OCI-M2 (cell line): ENCODE measurements around the gene COQ8B.

ENCODE experiments used
- DNase-seq: peaks from one replicate; lab custom pipeline; 2025; ENCODE audit not compliant: unreplicated experiment; lab: John Stamatoyannopoulos, UW

Gene COQ8B

DNA sequence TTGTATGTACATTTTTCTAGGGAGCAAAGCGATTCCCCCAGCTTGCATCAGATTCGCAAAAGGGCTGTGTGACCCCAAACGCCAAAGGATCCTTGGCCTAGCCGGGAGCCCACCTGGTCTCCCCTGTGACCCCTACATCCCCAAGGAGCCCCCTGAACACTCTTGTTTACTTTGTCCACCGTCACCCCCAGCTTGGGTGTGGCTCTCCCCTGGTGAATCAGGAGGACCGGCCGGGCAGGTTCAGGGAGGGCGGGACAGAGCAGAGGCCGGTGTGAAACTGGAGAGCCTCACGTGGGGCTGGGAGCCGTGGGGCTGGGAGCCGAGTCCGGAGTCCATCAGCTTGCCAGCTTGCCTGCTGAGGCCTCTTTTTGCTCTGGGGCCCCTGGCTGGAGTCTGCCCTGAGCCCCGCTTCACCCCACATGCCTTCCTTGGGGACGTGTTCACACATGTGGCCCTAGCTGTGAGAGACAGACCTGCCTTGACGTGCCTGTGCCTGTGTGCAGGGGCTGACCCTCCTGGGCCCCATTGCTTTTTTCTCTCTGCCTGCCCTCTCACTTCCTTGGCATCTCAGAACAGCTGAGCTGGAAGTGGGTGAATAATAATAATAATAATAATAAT, 2.2 kb upstream of the COQ8B start:
- DNase-seq, result no peak

DNA sequence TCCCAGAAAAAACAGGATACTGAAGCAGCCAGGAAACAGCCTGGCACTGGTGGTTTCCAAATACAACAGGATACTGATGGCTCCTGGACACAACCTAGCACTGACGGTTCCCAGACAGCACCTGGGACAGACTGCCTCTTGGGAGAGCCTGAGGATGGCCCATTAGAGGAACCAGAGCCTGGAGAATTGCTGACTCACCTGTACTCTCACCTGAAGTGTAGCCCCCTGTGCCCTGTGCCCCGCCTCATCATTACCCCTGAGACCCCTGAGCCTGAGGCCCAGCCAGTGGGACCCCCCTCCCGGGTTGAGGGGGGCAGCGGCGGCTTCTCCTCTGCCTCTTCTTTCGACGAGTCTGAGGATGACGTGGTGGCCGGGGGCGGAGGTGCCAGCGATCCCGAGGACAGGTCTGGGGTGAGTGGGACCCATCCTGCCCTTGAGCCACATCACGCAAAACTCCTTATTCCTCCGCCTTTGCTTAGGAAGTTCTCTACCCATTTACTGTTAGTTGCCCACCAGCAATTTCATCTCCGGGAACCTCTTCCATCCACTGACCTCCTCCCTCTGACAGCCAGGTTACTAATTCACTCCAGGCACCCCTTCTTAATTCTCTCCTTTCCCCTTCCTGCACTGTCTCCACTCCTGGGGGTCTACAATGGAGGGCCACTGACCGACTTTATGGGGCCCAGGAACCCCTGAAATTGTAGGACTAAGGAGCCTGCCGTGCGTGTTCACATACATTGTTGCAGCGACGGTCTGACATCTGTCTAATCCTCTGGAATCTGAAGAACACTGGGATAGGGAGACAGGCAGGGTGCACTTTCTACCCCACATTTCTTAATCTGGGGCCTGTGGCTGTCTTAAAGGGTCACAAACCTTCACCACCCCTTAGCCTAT, 1.4 kb upstream of the COQ8B start:
- no peak for DNase-seq

DNA sequence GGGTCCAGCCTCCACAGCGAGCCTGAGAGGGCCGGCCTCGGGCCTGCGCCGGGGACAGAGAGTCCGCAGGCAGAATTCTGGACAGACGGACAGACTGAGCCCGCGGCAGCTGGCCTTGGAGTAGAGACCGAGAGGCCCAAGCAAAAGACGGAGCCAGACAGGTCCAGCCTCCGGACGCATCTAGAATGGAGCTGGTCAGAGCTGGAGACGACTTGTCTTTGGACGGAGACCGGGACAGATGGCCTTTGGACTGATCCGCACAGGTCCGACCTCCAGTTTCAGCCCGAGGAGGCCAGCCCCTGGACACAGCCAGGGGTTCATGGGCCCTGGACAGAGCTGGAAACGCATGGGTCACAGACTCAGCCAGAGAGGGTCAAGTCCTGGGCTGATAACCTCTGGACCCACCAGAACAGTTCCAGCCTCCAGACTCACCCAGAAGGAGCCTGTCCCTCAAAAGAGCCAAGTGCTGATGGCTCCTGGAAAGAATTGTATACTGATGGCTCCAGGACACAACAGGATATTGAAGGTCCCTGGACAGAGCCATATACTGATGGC, 716 bp upstream of the COQ8B start:
- DNase-seq, result no peak

DNA sequence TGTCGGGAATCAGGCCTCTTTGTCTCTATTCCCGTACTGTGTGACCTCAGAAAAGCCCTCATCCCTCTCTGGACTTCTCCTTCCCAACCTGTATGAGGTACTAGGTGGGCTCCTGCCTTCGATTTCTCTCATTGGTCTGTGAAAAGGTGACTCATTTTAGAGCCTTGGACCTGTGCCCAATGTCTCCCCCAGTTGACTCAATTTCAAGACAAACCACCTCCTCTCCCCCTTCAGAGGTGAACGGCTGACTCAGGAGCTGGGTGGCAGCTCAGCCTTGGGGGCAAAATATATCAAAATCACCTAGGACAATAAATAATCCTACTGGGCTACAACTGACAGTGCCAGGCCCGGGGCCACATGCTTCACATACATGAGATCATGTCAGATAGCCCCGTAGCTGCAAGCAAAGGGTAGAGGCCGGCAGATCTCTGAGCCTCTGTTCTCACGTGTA, 630 bp downstream of the COQ8B start:
- no peak for DNase-seq

DNA sequence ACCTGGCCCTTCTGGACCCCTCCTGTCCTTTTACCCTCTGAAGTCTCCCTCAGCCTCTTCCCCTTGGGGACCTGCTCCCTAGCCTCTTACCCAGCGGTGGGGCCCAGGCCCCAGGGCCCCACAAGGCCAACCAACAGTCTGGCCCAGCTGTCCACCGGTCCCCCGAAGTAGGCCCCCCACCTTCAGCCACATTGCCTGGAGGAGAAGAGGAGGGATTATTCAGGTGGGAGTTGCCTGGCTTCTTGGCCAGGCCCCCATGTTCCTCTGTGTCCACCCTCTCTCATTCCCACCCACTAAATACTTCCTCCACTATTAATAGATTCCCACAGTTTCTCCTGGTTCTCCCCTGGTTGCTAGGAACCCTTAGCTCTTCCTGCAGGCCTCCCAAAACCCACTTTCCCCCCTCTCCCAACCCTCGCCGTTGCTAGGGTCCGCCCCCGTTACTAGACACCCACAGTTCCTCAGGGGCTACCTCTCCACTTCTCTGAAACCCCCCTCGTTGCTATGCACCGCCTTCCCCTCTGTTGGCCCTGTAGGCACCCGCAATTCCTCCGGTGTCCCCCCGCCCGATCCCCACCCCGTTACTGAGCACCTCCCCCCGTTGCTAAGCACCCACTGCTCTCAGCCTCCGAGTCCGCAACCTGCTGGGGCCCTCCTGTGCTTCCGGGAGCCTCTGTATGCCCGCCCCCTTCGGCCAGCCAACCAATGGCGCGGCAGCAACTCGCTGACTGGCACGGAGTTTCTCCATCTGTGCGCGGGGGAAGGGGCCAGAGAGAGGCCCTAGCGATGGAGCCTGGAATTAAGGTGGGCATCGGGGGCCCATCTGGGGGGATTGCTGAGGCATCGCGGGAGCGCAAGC, 2.0 kb downstream of the COQ8B start:
- peak; percentile 61 for DNase-seq

DNA sequence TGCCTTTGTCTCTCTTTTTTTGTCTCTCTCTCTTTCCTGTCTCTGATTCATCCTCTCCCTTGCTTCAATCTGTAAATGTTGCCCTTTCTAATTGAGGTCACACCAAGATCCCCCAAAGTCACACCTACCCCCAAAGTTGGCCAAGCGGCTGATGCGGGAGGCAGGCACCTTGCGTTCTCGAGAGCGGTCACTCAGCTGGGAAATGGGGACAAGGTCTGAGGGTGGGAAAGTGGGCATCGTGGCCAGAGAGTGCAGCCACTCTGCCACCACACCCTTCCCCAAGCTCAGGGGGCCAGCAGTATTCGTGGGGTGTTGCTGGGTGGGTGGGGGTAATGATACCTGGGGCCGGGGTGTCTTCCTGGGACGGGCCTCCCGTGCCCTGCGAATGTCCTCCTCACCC, 2.7 kb downstream of the COQ8B start:
- no peak for DNase-seq

DNA sequence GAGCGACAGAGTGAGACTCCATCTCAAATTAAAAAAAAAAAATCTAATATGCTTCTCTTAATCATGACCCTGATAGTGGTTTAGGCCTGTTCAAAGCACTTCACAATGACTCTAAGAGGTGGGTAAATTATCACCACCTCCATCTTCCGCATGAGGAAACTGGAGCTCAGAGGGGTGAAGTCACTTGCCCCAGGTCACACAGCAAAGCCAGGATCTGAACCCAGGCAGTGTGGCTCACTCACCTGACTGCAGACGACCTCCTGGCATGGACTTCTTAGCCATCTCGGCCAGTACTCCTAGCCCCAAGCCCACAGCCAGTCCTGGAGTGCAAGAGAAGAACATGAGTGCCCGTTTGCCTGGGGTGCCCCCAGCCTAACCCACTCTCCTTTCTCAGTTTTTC, 6.9 kb downstream of the COQ8B start:
- DNase-seq, result no peak

DNA sequence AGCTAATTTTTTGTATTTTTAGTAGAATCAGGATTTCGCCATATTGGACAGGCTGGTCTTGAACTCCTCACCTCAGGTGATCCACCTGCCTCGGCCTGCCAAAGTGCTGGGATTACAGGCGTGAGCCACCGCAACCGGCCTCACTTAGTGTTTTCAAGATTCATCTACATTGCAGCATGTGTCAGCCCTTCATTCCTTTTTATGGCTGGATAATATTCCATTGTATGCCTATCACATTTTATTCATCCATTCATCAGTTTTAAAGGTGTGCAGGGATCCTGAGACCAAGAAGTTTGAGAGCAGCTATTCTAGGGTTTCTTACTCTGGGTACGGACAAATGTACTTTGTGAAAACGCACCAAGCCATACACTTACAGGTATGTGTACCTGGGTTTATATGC, 9.1 kb downstream of the COQ8B start:
- no peak for DNase-seq

DNA sequence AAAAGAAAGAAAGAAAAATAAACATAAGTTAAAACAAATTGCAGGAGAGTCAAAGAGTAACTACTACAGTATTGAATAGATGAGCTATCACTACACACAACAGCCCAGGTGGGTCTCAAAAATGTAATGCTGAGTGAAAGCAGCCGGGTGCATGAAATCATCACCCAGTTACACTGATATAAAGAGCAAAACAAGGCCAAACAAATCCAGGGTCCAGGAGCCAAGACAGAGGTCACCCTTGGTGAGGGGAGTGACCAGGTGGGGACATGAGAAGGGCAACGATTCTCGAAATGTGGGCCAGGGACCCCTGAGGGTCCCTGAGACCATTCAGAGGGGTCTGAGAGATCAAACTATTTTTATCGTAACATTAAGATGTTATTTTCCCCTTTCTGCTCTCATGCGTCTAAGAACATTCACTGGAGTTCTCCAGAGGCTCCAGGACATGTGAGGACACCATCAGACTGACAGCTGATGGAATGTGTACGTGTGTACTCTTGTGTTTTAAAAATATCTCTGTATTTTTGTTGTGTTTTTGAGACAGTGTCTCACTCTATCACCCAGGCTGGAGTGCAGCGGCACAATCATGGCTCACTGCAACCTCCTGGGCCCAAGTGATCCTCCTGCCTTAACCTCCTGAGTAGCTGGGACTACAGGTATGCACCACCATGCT, 10.6 kb downstream of the COQ8B start:
- no peak for DNase-seq

DNA sequence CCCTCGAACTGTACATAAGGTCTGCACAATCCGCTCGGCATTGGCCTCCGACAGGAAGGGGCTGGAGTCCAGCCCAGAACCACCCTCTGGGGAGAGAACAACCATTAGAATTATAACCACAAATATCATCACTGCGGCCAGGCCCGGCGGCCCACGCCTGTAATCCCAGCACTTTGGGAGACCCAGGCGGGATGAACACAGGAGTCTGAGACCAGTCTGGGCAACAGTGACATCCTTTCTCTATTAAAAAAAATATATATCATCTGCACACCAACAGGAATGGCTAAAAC, 11.4 kb downstream of the COQ8B start:
- DNase-seq, result no peak

DNA sequence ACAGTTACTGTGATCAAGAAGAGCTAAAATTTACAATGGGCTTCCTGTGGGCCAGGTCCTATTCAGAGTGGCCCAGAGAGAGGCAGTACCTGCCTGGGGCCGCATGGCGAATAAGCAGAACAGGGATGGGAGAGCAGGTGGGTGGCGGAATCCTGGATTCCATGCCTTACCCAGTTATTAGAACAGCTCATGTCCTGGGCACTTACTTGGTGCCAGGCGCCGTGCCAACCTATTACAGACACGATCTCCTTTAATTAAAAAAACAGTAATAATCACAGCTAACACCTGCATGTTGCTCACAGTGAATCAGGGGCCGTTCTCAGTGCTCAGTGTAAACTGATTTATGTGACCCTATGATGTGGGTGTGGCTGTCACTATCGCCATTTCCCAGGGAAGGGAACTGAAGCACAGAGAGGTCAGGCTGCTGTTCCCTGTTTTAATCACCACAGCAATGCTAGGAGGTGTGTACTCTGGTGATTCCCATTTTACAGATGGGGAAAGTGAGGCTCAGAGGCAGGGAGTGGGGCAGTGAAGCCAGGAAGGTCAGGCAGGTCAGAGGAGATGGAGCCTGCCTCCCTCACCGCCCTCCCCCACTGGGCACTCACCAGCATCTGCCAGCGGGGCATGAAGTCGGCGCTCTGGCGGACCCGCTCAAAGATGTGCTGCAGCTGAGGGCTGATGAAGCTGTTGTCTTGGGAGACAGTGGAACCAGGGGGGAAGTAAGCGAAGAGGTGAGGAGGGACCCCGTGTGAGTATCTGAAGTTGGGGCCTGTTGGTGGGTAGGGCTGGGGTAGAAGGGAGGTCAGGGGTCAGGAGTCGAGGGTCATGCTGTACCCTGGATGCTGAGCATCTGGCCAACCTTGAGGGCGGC, 12.0 kb downstream of the COQ8B start:
- DNase-seq, result no peak

DNA sequence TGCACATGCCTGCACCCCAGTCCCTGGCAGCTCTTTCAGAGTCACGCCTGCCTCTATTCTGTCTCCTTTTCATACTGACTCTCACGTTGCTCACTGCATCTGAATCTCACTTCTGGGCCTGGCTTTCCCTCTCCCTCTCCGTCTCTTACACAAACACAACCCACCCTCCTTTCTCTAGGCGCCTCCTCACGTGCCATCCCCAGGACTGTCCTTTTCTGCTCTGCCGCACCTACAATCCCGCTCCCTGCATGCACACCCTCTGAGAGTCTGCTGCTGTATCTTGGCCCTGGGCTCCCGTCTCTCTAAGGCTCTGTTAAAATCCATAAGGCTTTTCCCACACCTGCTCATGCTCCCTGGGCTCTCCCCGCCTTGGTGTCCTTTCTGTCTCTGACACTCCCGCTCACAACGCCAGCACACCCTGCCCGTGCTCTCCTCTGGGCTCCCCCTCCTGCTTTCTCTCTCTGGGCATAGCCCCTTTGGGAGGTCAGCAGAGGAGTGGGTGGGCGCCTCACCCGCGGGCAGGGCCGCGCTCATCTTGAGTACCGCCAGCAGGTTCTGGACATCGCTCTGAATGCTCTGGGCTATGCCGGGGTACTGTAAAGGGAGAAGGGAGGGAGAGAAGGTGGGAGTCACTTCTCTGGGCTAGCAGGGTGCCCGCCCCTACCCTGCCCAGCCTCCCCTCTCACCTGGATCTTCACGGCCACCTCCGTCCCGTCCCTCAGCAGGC, 13.5 kb downstream of the COQ8B start:
- no peak for DNase-seq

DNA sequence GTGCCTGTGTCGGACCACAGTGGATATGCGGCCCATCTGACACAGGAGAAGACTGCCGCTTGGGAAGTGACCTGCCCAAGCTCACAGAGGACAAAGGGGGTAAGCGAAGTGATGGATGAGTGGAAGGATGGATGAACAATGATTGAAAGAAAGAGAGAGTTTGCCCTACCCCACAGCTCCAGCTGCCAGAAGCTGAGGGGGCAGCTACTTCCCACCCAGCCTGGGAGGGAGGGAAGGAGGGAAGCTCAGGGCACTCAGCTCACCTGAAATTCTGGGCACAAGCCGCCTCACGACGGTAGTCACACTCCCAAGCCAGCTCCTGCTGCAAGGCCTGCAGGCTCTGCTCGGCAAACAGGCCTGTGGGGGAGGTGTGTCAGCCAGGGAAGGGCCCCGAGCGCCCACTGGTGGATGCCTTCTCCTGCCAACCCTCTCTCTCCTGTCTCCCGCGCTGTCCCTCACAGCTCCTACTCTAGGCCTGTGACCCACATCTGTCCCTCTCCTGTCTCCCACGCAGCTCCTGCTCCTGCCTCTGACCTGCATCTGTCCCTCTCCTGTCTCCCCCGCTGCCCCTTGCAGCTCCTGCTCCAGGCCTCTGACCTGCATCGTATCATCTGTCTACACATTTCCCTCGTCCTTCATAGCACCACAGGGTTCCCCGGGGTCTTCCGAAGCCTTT, 14.2 kb downstream of the COQ8B start:
- DNase-seq, result no peak

DNA sequence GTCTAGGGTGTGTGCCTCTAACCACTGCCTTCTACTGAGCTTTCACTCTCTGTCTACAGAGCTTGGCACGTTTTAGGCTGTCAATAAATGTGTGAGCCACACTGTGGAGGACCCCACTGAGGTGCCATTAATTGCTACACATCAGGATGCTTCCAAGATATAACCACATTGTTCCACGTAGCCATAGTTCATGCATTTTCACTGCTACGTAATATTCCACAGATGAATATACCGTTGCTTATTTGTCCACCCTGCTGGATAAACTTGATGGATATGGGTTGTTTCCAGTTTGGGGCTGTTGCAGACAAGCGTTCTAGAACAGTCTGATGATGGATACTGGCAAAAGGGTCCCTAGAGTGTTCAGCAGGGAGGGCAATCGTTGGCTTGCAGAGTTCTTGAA, 14.9 kb downstream of the COQ8B start:
- DNase-seq, result no peak

DNA sequence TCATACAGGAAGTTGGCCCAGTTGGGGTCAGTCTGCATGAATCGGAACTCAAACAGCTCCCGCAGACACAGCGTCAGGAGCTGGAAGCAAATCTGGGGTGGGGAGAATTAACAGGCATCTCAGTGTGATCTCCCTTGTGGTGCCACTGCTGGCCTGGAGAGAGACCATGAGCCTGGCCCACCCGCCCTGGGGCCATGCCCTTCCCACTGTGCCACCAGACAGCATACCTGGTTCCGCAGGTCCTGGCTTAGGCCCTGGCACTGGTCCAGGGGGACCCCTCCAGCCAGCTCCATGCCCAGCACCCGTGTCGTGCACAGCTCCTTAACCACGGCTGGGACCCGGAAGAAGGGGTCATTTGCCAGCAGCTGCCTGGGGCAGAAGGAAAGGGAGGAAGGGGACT, 16.6 kb downstream of the COQ8B start:
- no peak for DNase-seq

DNA sequence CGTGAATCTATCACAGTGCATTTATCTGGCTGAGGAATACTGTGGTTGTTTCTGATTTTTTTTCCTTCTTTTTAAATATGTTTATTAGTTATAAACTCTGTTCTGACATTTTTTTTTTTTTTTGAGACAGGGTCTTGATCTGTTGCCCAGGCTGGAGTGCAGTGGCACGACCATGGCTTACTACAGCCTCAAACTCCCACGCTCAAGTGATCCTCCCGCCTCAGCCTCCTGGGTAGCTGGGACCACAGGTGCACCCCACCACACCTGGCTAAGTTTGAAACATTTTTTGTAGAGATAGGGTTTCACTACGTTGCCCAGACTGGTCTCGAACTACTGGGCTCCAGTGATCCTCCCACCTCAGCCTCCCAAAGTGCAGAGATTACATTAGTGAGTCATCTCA, 19.7 kb downstream of the COQ8B start:
- DNase-seq, result no peak

DNA sequence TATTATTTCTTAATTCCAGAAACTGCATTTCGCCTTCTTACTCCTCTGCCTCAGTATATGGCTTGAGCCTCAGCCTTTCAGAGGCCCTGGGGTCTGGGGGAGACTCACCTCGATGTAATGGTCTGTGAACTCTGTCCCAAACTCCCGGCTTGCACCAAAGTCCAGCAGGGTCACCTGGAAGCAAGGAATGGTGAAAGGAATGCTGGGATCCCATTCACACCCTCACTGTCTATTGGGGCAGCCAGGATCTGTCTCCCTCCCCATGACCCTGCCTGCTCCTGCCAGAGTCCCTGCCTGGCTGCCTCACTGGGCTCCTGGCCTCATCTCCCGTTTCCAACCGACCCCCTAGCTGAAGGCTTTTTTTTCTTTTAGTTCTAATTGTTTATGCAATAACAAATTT, 20.8 kb downstream of the COQ8B start:
- no peak for DNase-seq

DNA sequence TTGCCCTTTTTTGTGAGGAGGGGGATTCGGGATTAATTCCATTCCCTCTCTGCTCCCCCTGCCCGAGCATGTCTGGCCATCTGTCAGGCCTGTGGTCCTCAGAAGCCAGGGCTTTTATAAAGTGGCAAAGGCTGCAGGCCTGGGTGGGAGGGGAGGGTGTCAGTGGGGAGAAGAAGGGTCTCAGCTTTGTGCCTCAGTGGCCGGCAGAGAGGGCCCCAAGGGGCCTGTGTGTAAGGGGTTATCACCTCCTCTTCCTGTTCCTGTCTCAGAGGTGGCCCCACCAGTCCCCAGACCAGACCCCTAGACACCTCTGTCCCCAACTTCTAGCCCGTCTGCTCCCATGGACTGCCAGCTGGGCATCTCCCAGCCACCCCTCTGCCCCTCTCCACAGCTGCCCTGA, 22.8 kb downstream of the COQ8B start:
- DNase-seq, result no peak
